Esophagus muscularis mucosa (tissue), 3 donors: Measurements from ENCODE around the gene ZFHX3.

Experiments used
- CTCF ChIP-seq, 3 experiments: fragments of 200-600 bp in 2 of 3; fragments of 450-650 bp in 1 of 3; sonication (generic) in 2 of 3; IDR thresholded peaks; one replicate each; pipeline ENCODE4 v1.5.1; 2017 to 2019; ENCODE audit warnings: antibody characterized with exemption in 3 of 3, mild to moderate bottlenecking in 2 of 3, moderate library complexity in 1 of 3
- POLR2A ChIP-seq: fragments of 450-650 bp; IDR thresholded peaks from one replicate; pipeline ENCODE4 v1.6.1; 2017; ENCODE audit warnings: antibody characterized with exemption, moderate library complexity, mild to moderate bottlenecking, low read depth

- TF ChIP-seq CTCF (IDR thresholded peaks at IDR 0.05) (no peak), POLR2A (no peak)
Observed at GRCh38 chr16:72833969-72834368, 214.0 kb downstream of the ZFHX3 start.
